Nephron (organoid): ENCODE data around the gene ZNF575.

Experiments used
- H3K27ac Mint-ChIP-seq, 3 experiments: 2 replicates each; pipeline ENCODE4 v1.8.0; 2020; ENCODE audit warnings: mixed read lengths in 3 of 3, mild to moderate bottlenecking in 2 of 3, moderate library complexity in 1 of 3
- H3K27me3 Mint-ChIP-seq: 2 replicates; pipeline ENCODE4 v1.8.0; 2021; ENCODE audit warnings: low read depth, mild to moderate bottlenecking, moderate library complexity, mixed read lengths
- H3K36me3 Mint-ChIP-seq: 2 replicates; pipeline ENCODE4 v1.8.0; 2020; ENCODE audit warnings: low read depth, mixed read lengths
- H3K4me1 Mint-ChIP-seq: 2 replicates; pipeline ENCODE4 v1.8.0; 2020; ENCODE audit warnings: mixed read lengths
- H3K4me3 Mint-ChIP-seq, 3 experiments: 2 replicates each; pipeline ENCODE4 v1.8.0; 2020; ENCODE audit warnings: mild to moderate bottlenecking in 3 of 3, mixed read lengths in 3 of 3, moderate library complexity in 2 of 3
- H3K9me3 Mint-ChIP-seq: 2 replicates; pipeline ENCODE4 v1.8.0; 2020; ENCODE audit warnings: mixed read lengths
- TF ChIP-seq, protein P1 (sequence below), 3 experiments: fragments of 200-600 bp; sonication (generic); IDR thresholded peaks; one replicate each; pipeline ENCODE4 v1.5.0; 2021; ENCODE audit warnings: antibody characterized with exemption in 3 of 3; ENCODE audit not compliant: unreplicated experiment in 3 of 3

ZNF575 gene

DNA sequence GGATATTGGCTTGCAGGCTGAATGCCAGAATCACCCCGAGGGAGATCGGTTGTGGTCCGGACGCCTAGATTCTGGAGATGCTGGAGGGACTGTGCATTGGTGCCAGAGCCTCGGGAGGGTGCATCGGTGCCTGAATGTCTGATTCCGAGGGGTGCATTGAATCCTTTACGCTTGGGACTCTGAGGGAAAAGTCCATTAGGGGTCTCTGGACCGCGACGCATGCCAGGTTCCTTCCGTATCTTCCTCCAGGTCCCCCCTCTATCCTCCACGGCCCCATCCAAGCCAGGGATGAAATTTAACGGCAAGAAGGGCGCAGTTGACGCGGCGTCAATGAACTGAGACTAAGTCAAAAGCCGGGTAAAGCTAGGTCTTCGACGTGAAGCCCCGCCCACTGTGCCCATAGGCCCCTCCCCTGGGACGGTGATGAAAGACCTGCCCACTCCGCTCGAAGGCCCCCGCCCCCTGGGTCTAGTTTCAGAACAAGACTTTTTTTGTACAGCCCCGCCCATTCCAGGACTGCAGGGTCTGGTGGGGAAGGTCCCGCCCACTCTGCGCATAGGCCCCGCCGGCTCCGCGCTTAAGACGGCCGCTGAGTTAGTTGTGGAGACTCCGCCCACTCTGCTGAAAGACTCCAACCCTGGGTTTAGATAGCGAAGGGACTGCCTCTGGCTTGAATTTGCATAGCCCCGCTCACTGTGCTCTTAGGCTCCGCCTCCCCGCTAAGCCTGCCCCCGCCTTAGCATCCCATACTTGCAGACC is 737 bp downstream of the ZNF575 start:
- H3K27ac Mint-ChIP-seq, result peak overlapping the region; percentile 97 to 100 (median 98)
- peaks cover 10% of the 10 kb centered on the region for H3K4me1 Mint-ChIP-seq
- no peaks in the 10 kb centered on the region for H3K27me3 Mint-ChIP-seq
- peaks cover 4% of the 10 kb centered on the region for H3K9me3 Mint-ChIP-seq
- H3K36me3 Mint-ChIP-seq, result peaks cover 26% of the 10 kb centered on the region
- TF ChIP-seq, protein P1, sequence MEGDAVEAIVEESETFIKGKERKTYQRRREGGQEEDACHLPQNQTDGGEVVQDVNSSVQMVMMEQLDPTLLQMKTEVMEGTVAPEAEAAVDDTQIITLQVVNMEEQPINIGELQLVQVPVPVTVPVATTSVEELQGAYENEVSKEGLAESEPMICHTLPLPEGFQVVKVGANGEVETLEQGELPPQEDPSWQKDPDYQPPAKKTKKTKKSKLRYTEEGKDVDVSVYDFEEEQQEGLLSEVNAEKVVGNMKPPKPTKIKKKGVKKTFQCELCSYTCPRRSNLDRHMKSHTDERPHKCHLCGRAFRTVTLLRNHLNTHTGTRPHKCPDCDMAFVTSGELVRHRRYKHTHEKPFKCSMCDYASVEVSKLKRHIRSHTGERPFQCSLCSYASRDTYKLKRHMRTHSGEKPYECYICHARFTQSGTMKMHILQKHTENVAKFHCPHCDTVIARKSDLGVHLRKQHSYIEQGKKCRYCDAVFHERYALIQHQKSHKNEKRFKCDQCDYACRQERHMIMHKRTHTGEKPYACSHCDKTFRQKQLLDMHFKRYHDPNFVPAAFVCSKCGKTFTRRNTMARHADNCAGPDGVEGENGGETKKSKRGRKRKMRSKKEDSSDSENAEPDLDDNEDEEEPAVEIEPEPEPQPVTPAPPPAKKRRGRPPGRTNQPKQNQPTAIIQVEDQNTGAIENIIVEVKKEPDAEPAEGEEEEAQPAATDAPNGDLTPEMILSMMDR (IDR thresholded peaks at IDR 0.05; ENCODE audit: unreplicated experiment in 3 of 3), result no peak
- H3K4me3 Mint-ChIP-seq, result peak overlapping the region; percentile 90 to 96 (median 92)

DNA sequence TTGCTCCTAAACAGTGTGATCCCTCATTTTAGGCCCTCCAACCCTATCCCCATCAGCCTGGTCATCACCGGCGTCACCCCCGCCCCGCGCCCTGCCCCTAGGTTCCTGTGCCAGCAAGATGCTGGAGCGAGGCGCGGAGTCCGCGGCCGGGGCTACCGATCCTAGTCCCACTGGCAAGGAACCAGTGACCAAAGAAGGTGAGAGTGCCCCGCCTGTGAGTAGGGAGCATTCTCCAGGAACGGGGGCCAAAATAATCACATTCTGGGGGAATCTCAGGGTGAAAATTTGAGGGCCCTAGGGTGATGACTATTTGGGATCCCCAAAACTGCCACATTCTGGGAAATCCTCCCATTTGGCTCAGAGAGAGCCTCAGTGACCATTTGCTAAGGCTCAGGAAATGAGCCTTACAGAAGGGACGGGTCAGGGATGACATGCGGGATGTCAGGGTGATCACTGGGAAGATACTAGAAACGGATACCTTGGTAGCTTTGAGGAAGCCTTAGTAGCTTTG is 1.4 kb downstream of the ZNF575 start:
- Mint-ChIP-seq H3K27ac (peak overlapping the region; percentile 97 to 100 (median 98)), H3K27me3 (no peaks in the 10 kb centered on the region), H3K4me1 (peaks cover 10% of the 10 kb centered on the region), H3K9me3 (peaks cover 9% of the 10 kb centered on the region), H3K36me3 (peaks cover 33% of the 10 kb centered on the region), H3K4me3 (peak overlapping the region; percentile 90 to 96 (median 92))
- TF ChIP-seq, protein P1 (IDR thresholded peaks at IDR 0.05; ENCODE audit: unreplicated experiment in 3 of 3), result no peak

DNA sequence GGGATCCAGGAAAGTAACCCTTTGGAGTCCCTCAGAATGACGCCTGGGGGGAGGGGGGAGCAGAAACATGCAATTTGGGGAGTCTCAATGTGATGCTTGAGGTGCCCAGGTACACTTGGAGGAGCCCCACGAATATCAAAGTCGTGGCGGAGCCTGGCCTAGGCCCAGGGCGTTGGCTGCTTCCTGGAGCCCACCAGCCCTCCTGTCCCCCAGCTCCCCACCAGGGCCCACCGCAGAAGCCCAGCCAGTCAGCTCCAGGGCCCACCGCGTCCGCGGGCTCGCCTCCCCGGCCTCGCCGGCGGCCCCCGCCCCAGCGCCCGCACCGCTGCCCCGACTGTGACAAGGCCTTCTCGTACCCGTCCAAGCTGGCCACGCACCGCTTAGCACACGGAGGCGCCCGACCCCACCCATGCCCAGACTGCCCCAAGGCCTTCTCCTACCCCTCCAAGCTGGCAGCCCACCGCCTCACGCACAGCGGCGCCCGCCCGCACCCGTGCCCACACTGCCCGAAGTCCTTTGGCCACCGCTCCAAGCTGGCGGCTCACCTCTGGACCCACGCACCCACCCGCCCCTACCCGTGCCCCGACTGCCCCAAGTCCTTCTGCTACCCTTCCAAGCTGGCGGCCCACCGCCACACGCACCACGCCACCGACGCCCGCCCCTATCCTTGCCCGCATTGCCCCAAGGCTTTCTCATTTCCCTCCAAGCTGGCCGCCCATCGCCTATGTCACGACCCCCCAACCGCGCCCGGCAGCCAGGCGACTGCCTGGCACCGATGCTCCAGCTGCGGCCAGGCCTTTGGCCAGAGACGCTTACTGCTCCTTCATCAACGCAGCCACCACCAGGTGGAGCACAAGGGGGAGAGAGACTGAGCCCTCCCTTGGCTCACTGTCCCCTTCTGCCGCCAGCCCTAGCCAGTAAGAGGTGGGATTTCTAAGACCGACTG is 2.1 kb downstream of the ZNF575 start:
- Mint-ChIP-seq H3K9me3 (peaks cover 10% of the 10 kb centered on the region), H3K27ac (peak overlapping the region in 2 of 3 experiments; percentile 27 to 69), H3K27me3 (no peaks in the 10 kb centered on the region), H3K4me3 (peak overlapping the region; percentile 61 to 92 (median 77)), H3K36me3 (peaks cover 40% of the 10 kb centered on the region), H3K4me1 (peaks cover 10% of the 10 kb centered on the region)
- TF ChIP-seq, protein P1 (IDR thresholded peaks at IDR 0.05; ENCODE audit: unreplicated experiment in 3 of 3), result peak; percentile 37 to 49 (median 45)

- TF ChIP-seq, protein P1 (IDR thresholded peaks at IDR 0.05; ENCODE audit: unreplicated experiment in 3 of 3), result no peak
- peaks cover 10% of the 10 kb centered on the region for H3K9me3 Mint-ChIP-seq
- H3K4me1 Mint-ChIP-seq, result peaks cover 5% of the 10 kb centered on the region
Observed at GRCh38 chr19:43538922-43539321, 5.9 kb downstream of the ZNF575 start.

DNA sequence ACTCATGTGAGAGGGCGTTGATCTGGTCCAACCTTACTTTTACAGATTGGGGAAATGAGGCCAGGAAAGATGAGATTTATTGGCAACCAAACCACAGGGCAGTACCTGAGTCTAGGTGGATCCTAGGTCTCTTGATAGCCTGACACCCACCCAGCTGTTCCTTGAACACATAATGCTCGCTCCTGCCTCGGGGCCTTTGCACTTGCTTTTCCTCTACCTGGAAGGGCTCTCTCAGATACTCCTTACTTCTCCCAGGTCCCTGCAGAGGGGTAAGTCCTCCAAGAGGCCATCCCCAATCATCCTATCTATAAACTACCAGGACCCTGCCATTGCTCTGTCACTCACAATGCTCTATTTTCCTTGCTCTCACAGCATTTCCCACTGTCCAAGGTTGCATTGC is 7.4 kb downstream of the ZNF575 start:
- peaks cover 2% of the 10 kb centered on the region for H3K4me1 Mint-ChIP-seq
- no peaks in the 10 kb centered on the region for H3K27me3 Mint-ChIP-seq
- H3K27ac Mint-ChIP-seq, result no peak overlapping the region
- H3K4me3 Mint-ChIP-seq, result no peak overlapping the region
- H3K9me3 Mint-ChIP-seq, result peaks cover 10% of the 10 kb centered on the region
- TF ChIP-seq, protein P1 (IDR thresholded peaks at IDR 0.05; ENCODE audit: unreplicated experiment in 3 of 3), result no peak
- H3K36me3 Mint-ChIP-seq, result peaks cover 88% of the 10 kb centered on the region

More at GRCh38 chr19:43538922-43539321, 5.9 kb downstream of the ZNF575 start:
- Mint-ChIP-seq H3K36me3 (peaks cover 73% of the 10 kb centered on the region), H3K4me3 (no peak overlapping the region), H3K27me3 (no peaks in the 10 kb centered on the region), H3K27ac (no peak overlapping the region)
